Fibroblast of skin of right biceps (primary cell): ENCODE results near the gene OPN3.
"Not testable (repeated sequence)": the region's sequence is repeated elsewhere in the genome, so short reads cannot be mapped to it uniquely, and the experiment has no call there.

ENCODE experiments used
- DNase-seq: peaks from one replicate; pipeline ENCODE4 v3.0.0-alpha.2; 2013

The OPN3 gene

DNA sequence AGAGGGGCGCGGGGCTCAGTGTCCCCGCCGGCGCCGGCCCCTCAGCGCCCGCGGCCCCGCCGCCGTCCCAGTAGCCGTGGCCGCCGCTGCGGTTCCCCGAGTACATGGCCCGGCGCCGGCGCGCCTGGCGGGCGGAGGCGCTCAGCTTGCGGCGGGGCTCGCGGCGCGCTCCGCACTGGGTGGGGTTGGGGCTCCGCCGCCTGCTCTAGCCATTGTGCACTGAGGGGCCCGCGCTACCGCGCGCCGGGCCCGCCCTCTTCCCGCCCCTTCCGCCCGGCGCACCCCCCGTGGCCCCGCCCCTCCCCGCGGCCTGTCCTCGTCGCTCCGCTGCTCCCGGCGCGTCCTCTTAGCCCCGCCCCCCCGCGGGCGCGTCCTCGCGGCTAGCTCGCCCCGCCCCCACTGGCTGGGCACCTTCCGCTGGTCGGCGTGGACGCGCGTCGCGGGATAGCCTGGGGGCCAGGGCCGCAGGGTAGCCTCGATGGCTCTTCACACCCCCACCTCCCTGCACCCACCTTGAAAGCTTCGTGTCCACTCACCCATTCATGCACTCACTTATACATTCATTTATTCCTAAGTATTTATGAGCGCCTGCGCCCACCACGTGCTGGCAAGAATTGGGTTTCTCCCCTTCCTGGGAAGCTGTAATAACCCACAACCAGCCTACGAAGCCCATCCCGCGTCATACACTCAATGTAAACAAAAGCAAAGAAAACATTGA is at the start of gene OPN3, which contains the start of gene CHML:
Gene OPN3 (minus strand): TSS at position 221 of the 718 bp plus-strand sequence. CDS start 115 bp downstream, at position 106.
Gene CHML (minus strand): TSS at position 221 of the 718 bp plus-strand sequence. CDS start 4,603 bp downstream, outside the sequence.
- peak; percentile 90 for DNase-seq

DNA sequence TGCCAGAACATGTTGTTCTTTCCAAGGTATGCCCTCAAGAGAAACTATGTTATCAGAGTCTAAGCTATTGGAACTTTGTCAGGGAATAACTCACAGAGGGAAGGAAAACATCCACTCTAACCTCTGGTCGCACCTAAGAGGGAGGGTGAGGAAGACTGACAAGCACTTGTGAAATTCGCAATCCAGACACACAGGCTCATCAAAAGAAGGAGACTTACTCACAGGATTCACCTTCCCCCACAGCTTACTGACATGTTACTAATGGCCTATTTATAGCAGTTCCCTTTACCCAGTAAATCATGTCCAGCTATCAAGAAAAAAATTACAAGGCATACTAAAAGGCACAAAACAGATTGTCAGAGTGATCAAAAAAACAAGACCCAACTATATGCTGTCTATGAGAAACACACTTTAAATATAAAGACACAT is 48.8 kb upstream of the OPN3 start:
- DNase-seq = peak; percentile 66

- DNase-seq = no peak
Observed at GRCh38 chr1:241684108-241684507, 43.9 kb upstream of the OPN3 start.

GRCh38 chr1:241682921-241683320 is 42.8 kb upstream of the OPN3 start:
- no peak for DNase-seq

GRCh38 chr1:241681861-241682448 is 41.8 kb upstream of the OPN3 start:
- DNase-seq = not testable (repeated sequence)

GRCh38 chr1:241679961-241680360 is 39.8 kb upstream of the OPN3 start:
- DNase-seq = no peak

GRCh38 chr1:241679404-241679803 is 39.2 kb upstream of the OPN3 start:
- DNase-seq = no peak

DNA sequence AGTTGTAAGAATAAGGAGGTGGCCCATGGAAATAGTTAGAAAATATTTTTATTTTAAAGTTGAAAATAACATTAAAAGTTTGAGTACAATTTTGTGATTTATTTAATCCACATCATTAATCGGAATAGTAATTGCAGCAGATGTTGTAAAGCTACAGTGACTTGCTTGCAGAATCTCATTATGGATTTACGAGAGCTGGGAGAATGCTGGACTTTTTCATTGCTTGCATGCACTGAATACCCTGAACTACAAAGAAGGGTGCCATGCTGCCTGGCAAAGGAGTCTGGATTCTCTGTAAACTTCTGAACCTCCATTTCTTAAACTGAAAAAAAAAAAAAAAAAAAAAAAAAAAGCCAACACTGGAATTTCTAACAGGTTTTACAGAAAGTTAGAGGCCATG is 38.4 kb upstream of the OPN3 start:
- no peak for DNase-seq

DNA sequence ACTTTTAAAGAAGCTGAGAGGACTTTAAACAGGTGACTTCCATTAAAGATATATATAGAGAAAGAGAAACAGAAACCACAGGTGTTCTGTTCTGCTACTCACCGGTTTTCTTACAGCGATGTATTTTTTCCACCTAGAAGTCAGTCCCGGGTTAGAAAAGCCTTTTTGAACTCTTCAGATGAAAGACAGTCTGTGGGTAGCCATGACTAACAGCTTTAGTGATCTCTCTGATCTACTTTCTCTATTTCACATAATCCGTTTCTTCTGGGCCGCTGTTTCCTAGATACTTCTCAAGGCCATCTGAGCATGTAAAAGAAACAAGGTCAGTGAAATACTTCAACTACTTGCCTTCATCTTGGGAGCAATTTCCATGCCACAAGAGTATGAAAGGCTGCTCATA is 37.0 kb upstream of the OPN3 start:
- DNase-seq = no peak

DNA sequence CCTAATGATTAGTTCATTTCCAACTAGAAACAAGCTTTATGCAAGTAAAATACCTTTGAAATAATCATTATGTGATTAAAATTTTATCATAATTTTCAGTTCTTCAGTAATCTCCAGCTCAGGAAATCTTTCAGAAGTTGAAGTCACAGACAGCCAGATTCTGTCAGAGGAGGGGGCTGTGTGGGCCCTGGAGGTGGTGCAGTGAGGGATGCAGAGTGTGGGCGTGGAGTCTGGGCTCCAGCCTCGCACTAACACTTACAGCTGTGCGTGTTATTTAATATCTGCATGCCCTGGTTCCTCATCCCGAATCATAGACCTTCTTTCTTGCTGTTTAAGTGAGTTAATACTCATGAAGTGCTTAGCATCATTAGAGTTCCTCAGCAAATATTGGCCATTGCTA is 35.8 kb upstream of the OPN3 start:
- no peak for DNase-seq

- no peak for DNase-seq
Observed at GRCh38 chr1:241674805-241675384, 34.7 kb upstream of the OPN3 start.

- DNase-seq = no peak
Observed at GRCh38 chr1:241672301-241672700, 32.1 kb upstream of the OPN3 start.

- no peak for DNase-seq
Observed at GRCh38 chr1:241666419-241666818, 26.2 kb upstream of the OPN3 start.

- DNase-seq = no peak
Observed at GRCh38 chr1:241660424-241660972, 20.3 kb upstream of the OPN3 start.

DNA sequence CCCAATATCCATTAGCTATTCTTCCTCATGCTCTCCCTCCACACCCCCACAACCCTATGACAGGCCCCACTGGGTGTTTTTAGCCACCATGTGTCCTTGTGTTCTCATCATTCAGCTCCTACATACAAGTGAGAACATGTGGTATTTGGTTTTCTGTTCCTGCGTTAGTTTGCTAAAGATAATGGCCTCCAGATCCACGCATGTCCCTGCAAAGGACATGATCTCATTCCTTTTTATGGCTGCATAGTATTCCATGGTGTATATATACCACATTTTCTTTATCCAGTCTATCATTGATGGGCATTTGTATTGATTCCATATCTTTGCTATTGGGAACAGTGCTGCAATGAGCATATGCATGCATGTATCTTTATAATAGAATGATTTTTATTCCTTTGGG is 18.8 kb upstream of the OPN3 start:
- not testable (repeated sequence) for DNase-seq

DNA sequence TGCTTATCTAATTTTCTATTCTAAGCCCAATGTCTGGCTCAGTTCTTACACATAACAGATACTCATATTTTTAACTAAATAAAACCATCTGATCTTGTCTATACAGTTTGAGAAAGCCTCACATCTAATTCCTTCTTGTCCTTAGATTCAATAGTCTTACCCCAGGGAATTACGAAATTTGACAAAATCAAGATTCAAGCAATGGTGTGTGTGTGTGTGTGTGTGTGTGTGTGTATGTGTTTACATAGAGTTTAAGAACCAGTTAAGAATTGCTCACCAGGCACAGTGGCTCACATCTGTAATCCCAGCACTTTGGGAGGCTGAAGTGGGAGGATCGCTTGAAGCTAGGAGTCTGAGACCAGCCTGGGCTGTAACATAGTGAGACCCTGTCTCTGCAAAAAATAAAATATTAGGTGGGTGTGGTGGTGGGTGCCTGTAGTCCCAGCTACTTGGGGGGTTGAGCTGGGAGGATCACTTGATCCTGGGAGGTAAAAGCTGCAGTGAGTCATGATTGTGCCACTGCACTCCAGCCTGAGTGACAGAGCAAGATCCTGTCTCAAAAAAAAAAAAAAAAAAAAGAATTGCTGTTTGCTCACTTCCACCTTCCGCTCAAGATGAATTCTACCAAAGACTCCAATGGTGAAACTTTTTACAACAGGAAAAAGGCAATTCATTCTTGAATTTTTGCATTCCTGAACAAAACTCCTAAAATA is 18.1 kb upstream of the OPN3 start:
- DNase-seq = peak; percentile 22

- no peak for DNase-seq
Observed at GRCh38 chr1:241654641-241655040, 14.5 kb upstream of the OPN3 start.

GRCh38 chr1:241654019-241654418 is 13.8 kb upstream of the OPN3 start:
- DNase-seq = no peak

DNA sequence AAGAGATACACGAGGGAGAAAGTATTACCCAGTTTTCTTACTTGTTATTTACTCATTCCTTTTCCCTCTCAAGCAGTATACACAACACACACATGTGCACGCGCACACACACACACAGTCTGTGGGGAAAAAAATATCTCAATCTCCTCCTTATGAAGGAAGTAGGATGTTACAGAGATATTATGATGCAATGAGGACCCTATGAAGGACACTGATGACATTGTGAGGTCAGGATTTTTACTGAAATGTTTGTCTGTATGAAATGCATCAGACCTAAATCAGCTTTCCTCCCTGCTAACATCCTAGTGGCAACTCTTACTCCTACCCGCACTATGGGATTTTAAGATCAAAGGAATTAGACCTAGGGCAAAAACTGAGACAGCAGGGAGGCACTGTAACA is 11.8 kb upstream of the OPN3 start, which contains the start of gene WDR64:
Gene WDR64 (plus strand): TSS at position 270 of the 400 bp plus-strand sequence. CDS start 204 bp downstream, outside the sequence.
- DNase-seq = no peak

DNA sequence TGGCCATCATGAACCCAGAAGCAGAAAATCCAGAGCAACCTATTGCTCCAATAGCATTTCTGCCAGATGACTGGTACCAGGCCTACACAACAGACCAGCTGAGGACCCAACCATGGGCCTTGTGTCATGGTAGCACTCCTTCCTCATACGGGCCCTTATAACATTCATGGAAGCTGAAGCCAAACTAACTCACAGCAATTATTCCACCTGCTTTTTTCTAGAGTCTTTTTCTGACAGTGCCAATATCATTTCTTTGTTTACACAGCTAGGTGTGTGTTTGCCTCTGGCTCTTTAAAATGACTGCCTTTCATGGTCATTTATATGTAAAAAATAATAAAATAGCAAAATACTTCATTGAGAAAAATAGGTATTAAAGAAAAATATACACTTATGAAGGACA is 8.0 kb upstream of the OPN3 start:
- no peak for DNase-seq

GRCh38 chr1:241647658-241648057 is 7.5 kb upstream of the OPN3 start:
- DNase-seq = peak; percentile 86

- no peak for DNase-seq
Observed at GRCh38 chr1:241646201-241646600, 6.0 kb upstream of the OPN3 start.

DNA sequence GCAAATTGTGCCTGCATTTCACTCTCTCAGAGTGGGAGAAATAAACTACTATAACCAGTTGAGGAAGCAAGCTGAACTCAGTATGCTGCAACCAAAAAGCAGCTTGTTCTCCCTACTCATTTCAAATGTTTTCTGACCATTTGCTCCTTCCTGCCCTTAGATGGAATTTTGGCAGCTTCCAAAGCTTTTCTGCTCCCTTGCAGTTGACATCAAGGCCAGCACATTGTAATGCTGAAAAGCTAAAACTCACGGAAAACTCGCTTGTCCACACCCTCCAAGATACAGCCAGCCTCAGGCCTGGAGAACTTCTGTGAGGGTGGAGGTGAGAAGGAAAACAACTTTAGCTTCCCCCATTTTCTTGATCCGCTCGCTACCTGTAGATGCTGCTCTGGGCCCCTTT is 5.0 kb upstream of the OPN3 start:
- no peak for DNase-seq
